H1 (cell line): ENCODE results near the gene NPFFR1. TPM values are rescaled to one million over a fixed set of nuclear protein-coding genes. Genes with fewer than 3 reads are reported as not detected.

ENCODE experiments used
- CREB1 ChIP-seq: IDR thresholded peaks from 2 replicates; pipeline ENCODE4 v1.6.1; 2012; ENCODE audit warnings: inconsistent platforms
- JUND ChIP-seq: IDR thresholded peaks from 2 replicates; pipeline ENCODE4 v1.6.1; 2011; ENCODE audit warnings: mild to moderate bottlenecking, improper control_type of control experiment, low read length
- MAX ChIP-seq: IDR thresholded peaks from 2 replicates; pipeline ENCODE4 v1.6.1; 2012; ENCODE audit warnings: inconsistent platforms
- RBBP5 ChIP-seq: IDR thresholded peaks from 2 replicates; pipeline ENCODE4 v1.7.1; 2012; ENCODE audit warnings: low read depth, mild to moderate bottlenecking, inconsistent platforms, low read length, moderate library complexity, borderline replicate concordance
- polyA plus RNA-seq, 7 experiments: library from polyadenylated mRNA; depleted of rRNA in 3 of 7; stranded (reverse) in 5 of 7; unstranded in 2 of 7; fragments of >200 nt in 5 of 7; fragments of 200-250 nt in 2 of 7; gene quantifications; 1 replicate in 5 of 7; 2 replicates in 1 of 7; 4 replicates in 1 of 7; pipeline versions ENCODE4 v1.2.1 to v1.2.3, GENCODE V29; 2011 to 2013; ENCODE audit warnings: missing spikeins in 2 of 7, mixed read lengths in 2 of 7
- total RNA-seq: library from RNA; stranded (reverse); fragmentation: NEBNext Ultra II Directional; extraction: Animal tissue kit (Norgen Biotek cat#: 25700); gene quantifications from 2 replicates; pipeline ENCODE4 v1.2.1, GENCODE V29; 2021
- TF ChIP-seq, protein P1 (sequence below): IDR thresholded peaks from 2 replicates; pipeline ENCODE4 v1.6.1; 2011; ENCODE audit warnings: low read length, improper control_type of control experiment
- TF ChIP-seq, protein P2 (sequence below): fragments of 300-600 bp; sonication (generic); IDR thresholded peaks from 2 replicates; pipeline ENCODE4 v1.7.1; 2012; ENCODE audit warnings: low read length, moderate library complexity, mild to moderate bottlenecking, inconsistent platforms; ENCODE audit not compliant: insufficient replicate concordance

Gene NPFFR1
- total and polyA plus RNA-seq, 2 of the 8 experiments (the other 6 are each of a cell fraction or from before 2014, with no cell fraction given): 0.02 to 0.06 TPM

DNA sequence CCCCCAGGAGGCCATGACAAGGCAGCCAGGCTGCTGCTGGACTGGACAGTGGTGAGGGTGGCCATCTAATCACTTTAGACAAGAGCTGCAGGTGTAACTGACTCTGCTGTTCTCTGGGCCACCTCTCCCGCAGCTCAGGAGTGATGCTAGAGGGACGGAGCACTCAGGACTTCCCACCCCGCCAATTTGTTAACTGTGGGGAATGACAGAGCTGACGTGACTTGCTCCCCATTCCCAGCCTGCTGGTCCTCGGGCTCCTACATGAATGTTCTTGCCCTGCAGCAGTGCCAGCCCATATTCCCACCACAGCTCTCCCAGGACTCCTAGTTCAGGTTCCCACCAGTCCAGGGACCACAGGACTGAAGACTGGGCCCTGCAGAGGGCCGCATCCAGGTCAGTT, 16.7 kb upstream of the NPFFR1 start (continued):
- TF ChIP-seq MAX (no peak), CREB1 (no peak), RBBP5 (no peak), JUND (no peak)
- TF ChIP-seq, protein P1, sequence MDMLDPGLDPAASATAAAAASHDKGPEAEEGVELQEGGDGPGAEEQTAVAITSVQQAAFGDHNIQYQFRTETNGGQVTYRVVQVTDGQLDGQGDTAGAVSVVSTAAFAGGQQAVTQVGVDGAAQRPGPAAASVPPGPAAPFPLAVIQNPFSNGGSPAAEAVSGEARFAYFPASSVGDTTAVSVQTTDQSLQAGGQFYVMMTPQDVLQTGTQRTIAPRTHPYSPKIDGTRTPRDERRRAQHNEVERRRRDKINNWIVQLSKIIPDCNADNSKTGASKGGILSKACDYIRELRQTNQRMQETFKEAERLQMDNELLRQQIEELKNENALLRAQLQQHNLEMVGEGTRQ: no peak
- TF ChIP-seq, protein P2, sequence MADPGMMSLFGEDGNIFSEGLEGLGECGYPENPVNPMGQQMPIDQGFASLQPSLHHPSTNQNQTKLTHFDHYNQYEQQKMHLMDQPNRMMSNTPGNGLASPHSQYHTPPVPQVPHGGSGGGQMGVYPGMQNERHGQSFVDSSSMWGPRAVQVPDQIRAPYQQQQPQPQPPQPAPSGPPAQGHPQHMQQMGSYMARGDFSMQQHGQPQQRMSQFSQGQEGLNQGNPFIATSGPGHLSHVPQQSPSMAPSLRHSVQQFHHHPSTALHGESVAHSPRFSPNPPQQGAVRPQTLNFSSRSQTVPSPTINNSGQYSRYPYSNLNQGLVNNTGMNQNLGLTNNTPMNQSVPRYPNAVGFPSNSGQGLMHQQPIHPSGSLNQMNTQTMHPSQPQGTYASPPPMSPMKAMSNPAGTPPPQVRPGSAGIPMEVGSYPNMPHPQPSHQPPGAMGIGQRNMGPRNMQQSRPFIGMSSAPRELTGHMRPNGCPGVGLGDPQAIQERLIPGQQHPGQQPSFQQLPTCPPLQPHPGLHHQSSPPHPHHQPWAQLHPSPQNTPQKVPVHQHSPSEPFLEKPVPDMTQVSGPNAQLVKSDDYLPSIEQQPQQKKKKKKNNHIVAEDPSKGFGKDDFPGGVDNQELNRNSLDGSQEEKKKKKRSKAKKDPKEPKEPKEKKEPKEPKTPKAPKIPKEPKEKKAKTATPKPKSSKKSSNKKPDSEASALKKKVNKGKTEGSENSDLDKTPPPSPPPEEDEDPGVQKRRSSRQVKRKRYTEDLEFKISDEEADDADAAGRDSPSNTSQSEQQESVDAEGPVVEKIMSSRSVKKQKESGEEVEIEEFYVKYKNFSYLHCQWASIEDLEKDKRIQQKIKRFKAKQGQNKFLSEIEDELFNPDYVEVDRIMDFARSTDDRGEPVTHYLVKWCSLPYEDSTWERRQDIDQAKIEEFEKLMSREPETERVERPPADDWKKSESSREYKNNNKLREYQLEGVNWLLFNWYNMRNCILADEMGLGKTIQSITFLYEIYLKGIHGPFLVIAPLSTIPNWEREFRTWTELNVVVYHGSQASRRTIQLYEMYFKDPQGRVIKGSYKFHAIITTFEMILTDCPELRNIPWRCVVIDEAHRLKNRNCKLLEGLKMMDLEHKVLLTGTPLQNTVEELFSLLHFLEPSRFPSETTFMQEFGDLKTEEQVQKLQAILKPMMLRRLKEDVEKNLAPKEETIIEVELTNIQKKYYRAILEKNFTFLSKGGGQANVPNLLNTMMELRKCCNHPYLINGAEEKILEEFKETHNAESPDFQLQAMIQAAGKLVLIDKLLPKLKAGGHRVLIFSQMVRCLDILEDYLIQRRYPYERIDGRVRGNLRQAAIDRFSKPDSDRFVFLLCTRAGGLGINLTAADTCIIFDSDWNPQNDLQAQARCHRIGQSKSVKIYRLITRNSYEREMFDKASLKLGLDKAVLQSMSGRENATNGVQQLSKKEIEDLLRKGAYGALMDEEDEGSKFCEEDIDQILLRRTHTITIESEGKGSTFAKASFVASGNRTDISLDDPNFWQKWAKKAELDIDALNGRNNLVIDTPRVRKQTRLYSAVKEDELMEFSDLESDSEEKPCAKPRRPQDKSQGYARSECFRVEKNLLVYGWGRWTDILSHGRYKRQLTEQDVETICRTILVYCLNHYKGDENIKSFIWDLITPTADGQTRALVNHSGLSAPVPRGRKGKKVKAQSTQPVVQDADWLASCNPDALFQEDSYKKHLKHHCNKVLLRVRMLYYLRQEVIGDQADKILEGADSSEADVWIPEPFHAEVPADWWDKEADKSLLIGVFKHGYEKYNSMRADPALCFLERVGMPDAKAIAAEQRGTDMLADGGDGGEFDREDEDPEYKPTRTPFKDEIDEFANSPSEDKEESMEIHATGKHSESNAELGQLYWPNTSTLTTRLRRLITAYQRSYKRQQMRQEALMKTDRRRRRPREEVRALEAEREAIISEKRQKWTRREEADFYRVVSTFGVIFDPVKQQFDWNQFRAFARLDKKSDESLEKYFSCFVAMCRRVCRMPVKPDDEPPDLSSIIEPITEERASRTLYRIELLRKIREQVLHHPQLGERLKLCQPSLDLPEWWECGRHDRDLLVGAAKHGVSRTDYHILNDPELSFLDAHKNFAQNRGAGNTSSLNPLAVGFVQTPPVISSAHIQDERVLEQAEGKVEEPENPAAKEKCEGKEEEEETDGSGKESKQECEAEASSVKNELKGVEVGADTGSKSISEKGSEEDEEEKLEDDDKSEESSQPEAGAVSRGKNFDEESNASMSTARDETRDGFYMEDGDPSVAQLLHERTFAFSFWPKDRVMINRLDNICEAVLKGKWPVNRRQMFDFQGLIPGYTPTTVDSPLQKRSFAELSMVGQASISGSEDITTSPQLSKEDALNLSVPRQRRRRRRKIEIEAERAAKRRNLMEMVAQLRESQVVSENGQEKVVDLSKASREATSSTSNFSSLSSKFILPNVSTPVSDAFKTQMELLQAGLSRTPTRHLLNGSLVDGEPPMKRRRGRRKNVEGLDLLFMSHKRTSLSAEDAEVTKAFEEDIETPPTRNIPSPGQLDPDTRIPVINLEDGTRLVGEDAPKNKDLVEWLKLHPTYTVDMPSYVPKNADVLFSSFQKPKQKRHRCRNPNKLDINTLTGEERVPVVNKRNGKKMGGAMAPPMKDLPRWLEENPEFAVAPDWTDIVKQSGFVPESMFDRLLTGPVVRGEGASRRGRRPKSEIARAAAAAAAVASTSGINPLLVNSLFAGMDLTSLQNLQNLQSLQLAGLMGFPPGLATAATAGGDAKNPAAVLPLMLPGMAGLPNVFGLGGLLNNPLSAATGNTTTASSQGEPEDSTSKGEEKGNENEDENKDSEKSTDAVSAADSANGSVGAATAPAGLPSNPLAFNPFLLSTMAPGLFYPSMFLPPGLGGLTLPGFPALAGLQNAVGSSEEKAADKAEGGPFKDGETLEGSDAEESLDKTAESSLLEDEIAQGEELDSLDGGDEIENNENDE: no peak
